NCI-H146 (cell line): ENCODE measurements around the gene HORMAD1.
"Not testable (repeated sequence)": the region's sequence is repeated elsewhere in the genome, so short reads cannot be mapped to it uniquely, and the experiment has no call there.

Source experiments
- DNase-seq: peaks from one replicate; lab custom pipeline; 2025; lab: John Stamatoyannopoulos, UW

HORMAD1 gene

GRCh38 chr1:150720703-150721102 is at the start of gene HORMAD1:
Gene HORMAD1, minus strand, starts transcription at chr1:150720895. Its CDS starts 1,390 bp downstream, at chr1:150719505.
- no peak for DNase-seq

- not testable (repeated sequence) for DNase-seq
These were observed 47.0 kb upstream of the HORMAD1 start for GRCh38 chr1:150767704-150768103.

- DNase-seq = not testable (repeated sequence)
These were observed 45.2 kb upstream of the HORMAD1 start for GRCh38 chr1:150765977-150766301.

- no peak for DNase-seq
These were observed 44.7 kb upstream of the HORMAD1 start, which contains the start of gene CTSS for GRCh38 chr1:150765296-150765976. Gene CTSS, minus strand, starts transcription at chr1:150765778. Its CDS starts 1,015 bp downstream, at chr1:150764763.

GRCh38 chr1:150764617-150765101 is 44.0 kb upstream of the HORMAD1 start:
- DNase-seq = no peak

GRCh38 chr1:150763018-150763417 is 42.3 kb upstream of the HORMAD1 start:
- no peak for DNase-seq

- no peak for DNase-seq
These were observed 41.9 kb upstream of the HORMAD1 start for GRCh38 chr1:150762552-150762951.

GRCh38 chr1:150761801-150762200 is 41.1 kb upstream of the HORMAD1 start:
- no peak for DNase-seq

GRCh38 chr1:150760013-150760412 is 39.3 kb upstream of the HORMAD1 start:
- no peak for DNase-seq

- no peak for DNase-seq
These were observed 32.7 kb upstream of the HORMAD1 start for GRCh38 chr1:150753416-150753815.

- no peak for DNase-seq
These were observed 30.7 kb upstream of the HORMAD1 start for GRCh38 chr1:150751443-150751842.

GRCh38 chr1:150749720-150750311 is 29.1 kb upstream of the HORMAD1 start:
- DNase-seq = no peak

GRCh38 chr1:150748878-150749719 is 28.4 kb upstream of the HORMAD1 start:
- DNase-seq = no peak

- DNase-seq = no peak
These were observed 9.5 kb upstream of the HORMAD1 start for GRCh38 chr1:150730130-150730721.

- DNase-seq = no peak
These were observed 3.6 kb upstream of the HORMAD1 start for GRCh38 chr1:150724336-150724735.

- DNase-seq = no peak
These were observed 597 bp downstream of the HORMAD1 start for GRCh38 chr1:150720098-150720497.

GRCh38 chr1:150718225-150718891 is 2.3 kb downstream of the HORMAD1 start:
- DNase-seq = no peak

- not testable (repeated sequence) for DNase-seq
These were observed 11.7 kb downstream of the HORMAD1 start for GRCh38 chr1:150709031-150709430.

GRCh38 chr1:150708595-150708994 is 12.1 kb downstream of the HORMAD1 start:
- DNase-seq = no peak

GRCh38 chr1:150706091-150706490 is 14.6 kb downstream of the HORMAD1 start:
- DNase-seq = no peak

GRCh38 chr1:150703427-150703826 is 17.3 kb downstream of the HORMAD1 start:
- no peak for DNase-seq
